Measurements from ENCODE around the gene DNASE1L1.

DNASE1L1 gene

DNA sequence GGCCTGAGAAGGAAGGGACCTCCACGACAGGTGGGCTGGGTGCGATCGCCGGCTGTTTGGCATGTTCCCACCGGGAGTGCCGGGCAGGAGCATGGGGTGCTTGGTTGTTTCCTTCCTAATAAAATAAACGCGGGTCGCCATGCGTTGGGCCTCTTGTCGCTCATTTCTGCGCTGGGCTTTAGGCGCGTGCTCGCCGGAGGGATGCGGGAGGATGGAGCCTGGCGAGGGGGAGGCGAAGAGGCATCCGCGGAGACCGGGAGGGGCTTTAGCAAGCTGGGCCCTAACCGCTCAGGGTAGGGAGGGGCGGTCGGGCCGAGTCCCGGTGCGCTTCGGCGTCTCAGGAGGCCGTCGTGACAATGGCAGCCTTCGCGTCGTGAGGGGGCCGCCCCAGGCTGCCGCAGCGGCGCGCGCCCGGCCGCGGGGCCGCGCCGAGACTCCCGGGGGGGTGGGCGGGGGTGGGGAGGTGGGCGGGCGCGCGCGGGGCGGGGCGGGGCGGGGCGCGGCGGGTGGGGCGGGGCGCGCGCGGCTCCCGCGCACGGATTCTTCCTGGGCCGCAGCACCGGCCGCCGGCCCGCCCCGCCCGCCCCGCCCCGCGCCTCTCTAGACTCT lies 27.4 kb upstream of the DNASE1L1 start:
- DNase-seq = peak; percentile 75

DNA sequence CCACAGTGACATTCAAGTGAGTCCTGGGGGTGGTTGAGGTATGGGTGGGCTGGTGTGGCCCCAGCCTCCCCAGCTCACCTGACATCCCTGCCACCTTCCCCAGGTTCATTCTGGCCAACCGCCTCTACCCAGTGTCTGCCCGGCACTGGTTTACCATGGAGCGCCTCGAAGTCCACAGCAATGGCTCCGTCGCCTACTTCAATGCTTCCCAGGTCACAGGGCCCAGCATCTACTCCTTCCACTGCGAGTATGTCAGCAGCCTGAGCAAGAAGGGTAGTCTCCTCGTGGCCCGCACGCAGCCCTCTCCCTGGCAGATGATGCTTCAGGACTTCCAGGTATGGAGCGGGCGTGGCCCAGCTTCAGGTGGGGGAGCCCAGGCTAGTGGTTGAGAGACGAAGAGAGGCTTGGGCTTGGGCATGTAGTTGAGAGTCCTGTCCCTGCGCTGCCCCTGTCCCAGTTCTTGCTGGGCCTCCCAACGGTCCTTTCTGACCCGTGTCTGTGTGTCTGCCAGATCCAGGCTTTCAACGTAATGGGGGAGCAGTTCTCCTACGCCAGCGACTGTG lies 26.2 kb upstream of the DNASE1L1 start:
- no peak for DNase-seq

DNA sequence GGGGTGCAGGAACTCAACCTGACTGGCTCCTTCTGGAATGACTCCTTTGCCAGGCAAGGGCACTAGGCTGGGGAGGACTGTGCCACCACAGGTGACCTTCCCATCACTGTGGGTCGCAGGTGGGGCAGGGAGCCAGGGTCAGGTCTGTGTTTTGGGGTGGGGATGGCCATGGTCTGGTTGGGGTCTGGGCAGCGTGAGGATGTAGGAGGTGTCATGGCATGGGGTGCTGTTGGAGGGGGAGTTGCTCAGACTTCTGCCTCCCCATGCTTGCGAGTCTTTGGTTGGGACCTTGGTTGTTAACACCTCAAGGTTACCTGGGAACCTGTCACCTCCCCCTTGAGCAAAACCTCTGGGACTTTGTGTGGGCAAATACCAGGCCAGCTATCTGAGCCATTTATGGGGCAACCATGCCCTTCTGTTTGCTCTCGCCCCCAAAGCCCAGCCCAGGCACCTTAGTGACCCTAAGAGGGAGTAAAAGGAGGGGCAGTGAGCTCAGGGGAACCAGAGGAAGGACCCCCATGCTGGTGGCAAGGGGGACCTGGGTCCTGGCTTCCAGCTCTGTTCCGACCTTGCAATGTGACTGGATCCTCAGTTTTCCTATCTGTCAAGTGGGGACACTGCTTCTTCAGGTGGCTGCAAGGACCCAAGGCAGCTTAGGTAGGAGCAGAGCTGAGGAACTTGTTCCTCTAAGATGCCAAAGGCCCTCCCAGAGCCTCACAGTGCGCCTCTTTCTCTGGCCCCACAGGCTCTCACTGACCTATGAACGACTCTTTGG lies 25.5 kb upstream of the DNASE1L1 start:
- DNase-seq = no peak

- no peak for DNase-seq
Observed at GRCh38 chrX:154433605-154434004, 24.6 kb upstream of the DNASE1L1 start.

DNA sequence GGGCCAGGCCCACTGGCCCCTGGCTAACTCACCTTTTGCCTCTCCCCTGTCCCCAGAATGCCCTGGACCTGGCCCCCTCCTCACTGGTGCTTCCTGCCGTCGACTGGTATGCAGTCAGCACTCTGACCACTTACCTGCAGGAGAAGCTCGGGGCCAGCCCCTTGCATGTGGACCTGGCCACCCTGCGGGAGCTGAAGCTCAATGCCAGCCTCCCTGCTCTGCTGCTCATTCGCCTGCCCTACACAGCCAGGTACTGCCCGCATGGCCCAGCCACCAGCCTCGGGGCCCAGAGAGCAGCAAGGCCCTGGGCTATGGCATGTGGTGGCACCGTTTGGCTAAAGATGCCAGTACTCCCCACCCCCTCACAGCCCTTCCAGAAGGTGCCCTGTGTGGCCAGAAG lies 23.2 kb upstream of the DNASE1L1 start:
- DNase-seq = no peak

- no peak for DNase-seq
Observed at GRCh38 chrX:154431341-154431740, 22.3 kb upstream of the DNASE1L1 start.

DNA sequence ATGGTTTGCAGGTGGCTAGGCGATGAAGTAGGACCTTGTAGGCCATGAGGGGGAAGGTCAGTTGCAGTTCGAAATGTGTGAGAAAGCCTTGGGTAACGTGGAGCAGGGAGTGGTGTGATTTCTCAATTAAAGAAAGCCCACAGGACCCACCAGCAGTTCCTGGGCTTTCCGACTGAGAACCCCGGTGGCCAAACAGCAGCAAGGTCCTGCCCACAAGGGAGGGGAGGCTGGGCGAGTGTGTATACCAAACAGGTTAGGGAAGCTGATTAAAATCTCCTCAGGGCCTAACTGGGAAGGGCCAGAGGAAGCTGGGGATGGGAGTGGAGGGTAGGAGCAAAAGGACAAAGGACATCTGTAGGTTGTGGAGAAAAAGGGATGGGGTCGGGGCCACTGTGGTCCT lies 21.9 kb upstream of the DNASE1L1 start:
- no peak for DNase-seq

- no peak for DNase-seq
Observed at GRCh38 chrX:154430479-154430878, 21.4 kb upstream of the DNASE1L1 start.

DNA sequence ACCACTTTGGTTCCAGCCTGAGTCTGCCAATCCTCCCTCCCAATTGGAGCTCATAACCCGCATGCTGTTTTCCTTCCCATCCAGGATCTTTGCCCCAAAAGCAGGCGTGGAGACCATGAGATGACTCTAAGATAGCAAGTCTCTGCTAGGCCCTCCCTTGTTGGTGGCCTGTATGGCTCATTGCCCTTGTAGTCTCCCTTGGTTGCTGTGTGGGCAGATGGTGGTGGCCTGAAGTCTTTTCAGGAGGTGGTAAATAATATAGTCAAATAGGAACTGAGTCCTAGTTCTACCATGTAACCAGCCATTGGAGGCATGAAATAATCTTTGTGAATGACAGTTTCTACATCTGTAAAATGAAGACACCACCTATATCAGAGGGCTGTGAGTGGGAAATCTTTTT lies 20.7 kb upstream of the DNASE1L1 start:
- DNase-seq = no peak

- DNase-seq = peak; percentile 90
Observed at GRCh38 chrX:154428176-154429171, 19.4 kb upstream of the DNASE1L1 start, which contains the start of gene ATP6AP1. Gene ATP6AP1 (plus strand): TSS chrX:154428677. CDS start chrX:154428693, 16 bp downstream.

DNA sequence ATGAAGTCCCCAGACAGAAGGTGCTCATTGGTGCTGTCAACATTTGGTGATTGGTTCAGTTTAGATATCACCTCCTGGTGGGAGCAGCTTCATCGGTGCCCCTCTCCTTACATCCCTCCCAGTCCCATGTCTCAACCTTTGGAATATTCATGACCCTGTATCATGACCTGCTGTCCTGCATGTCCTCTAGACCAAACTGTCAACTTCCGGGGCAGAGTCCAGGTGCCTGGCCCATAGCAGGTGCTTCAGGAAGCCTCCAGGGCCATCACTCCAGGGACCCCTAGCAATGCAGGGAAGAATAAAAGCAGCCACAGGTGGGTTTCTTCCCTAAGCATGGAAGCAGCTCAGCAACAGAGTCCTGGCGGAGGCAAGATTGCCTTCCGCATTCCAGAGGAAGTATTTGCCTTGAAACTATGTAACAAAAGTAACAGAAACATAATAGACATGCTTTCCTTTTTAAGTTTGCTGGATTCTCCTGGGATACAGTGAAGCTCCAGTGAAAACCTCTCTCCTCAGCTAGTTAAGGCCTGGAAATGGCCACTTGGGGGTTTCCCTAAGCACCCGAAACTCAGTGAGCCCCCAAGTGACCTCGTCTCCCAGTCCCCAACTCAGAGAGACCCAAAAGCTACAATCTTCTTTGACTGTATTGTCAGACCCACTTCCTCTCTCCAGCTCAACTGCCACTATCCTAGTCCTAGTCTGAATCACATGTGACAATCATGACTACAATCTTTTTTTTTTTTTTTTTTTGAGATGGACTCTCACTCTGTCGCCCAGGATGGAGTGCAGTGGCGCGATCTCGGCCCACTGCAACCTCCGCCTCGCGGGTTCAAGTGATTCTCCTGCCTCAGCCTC lies 18.1 kb upstream of the DNASE1L1 start:
- DNase-seq = no peak

- DNase-seq = no peak
Observed at GRCh38 chrX:154420402-154420756, 11.3 kb upstream of the DNASE1L1 start.

GRCh38 chrX:154419688-154420401 lies 10.8 kb upstream of the DNASE1L1 start:
- DNase-seq = no peak

GRCh38 chrX:154419189-154419588 lies 10.1 kb upstream of the DNASE1L1 start:
- DNase-seq = no peak

DNA sequence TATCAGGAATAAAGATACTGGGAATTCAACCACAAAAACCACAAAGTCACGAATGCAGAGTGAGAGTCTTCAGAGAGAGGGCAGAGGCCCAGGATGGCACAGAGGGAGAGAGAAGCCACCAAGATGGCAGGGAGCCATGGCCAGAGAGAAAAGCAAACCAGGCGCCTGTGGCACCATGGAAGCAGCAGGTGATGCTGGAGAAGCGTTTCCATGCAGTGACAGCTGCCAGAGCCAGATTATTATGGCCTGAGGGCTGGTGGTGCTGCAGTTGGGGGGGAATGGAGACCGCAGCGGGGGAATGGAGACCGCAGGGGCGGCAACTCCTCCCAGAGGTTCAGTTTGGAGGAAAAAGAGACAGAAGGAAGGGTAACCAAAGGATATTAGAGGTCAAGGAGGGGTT lies 8.1 kb upstream of the DNASE1L1 start:
- no peak for DNase-seq

DNA sequence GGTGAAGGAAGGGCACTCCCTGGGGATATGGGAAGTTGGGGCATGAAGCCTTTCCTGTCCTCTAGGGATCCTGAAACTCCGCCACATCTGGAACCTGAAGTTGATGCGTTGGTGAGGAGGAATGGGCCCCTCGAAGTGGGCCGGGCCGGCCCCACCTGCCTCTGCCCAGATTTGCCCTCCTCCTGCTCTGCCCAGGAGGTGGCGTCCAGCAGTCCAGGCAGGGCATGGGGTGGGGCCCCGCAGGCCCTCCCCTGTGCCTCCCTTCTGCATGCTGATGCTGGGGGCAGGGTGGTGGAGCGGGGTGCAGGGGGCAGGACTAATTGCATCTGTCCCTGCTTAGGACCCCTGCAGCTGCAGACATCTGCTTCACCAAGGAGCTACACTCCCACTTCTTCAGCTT lies 4.1 kb upstream of the DNASE1L1 start:
- DNase-seq = no peak

DNA sequence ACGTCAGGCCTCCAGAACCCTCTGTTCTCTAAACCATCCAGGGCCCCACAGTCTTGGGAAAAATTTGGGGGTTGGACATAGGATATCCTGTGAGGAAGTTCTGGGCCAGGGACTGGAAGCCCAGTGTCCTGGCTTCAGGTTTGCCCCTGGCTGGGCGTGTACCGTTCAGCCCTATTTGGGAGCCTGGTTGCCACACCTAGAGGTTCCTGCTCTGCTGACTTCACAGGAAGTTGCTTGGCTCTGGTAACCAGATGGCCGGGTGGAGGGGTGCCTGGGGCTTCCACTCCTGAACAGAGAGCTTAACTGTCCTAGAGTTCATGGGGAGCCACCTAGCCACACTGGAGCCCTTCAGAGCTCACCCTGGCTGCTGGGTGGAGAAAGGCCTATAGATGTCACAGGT lies 3.4 kb upstream of the DNASE1L1 start:
- DNase-seq = peak; percentile 52

GRCh38 chrX:154411981-154412340 lies 2.9 kb upstream of the DNASE1L1 start:
- peak; percentile 64 for DNase-seq

DNA sequence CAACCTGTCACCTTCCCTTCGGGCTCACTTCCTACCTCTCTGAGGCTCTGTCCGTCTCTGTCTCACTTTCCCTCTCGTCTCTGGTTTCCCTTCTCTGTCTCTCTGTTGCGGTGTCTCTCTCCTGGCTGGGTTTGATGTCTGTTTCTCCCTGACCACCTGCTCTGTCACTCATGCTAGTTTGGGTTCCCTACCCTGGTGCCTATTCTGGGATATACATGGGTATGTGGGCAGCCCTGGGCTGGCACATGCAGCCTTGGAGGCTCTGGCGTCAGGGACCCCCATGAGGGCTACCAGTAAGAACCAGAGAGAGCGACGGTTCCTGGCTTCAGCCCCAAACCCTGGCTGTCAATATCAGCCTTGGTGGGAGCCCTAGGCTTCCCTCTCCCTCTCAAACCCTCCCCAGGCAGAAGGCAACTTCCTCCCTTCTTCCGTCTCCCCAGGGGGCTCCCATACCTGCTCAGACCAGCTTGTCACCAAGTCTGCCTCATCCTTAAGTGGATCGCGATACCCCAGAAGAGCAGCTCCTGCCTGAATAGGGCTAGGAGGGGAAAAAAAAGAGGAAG lies 314 bp downstream of the DNASE1L1 start:
- no peak for DNase-seq

DNA sequence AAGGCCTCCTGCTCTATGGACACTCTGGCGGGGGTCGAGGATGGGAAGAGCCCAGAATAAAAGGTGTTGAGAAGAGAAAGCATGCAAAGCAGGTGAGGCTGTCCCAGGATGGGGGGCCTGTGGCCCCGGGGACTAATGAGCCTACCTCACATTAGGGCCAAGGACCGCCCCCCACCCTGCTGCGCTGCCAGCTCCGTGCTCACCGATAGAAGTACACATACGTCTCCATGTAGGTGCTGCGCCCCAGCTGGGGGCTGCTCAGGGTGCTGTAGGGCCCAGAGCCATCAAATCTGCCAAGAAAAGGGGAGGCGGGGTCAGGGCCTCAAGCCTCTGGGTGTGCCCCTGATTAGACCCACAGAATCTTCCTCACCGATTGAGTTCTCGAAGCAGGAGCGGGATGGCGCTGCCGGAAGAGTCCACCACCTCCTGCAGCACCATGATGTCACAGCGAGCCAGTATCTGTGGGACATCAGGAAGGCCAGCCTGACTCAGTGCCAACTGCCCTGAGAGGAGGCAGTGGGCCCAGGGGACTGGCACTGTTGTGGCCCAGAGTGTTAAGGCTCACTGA lies 4.3 kb downstream of the DNASE1L1 start:
- DNase-seq = no peak

DNA sequence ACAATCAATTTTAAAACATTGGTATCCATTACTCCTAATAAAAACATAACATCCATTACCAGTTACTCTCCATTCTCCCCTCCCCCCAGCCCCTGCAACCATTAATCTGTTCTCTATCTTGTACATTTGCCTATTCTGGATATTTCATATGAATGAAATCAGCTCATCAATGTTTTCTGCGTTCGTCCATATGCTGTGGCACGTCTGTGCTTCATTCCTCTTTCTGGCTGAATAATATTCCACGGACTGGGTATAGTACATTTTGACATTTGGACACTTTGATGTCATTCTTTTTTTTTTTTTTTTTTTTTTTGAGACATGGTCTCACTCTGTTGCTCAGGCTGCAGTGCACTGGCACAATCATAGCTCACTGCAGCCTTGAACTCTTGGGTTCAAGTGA lies 5.2 kb downstream of the DNASE1L1 start:
- DNase-seq = no peak

All from CD4-positive, alpha-beta T cell treated with Interleukin-12 subunit alpha and Interleukin-12 subunit beta, for 1 hour (primary cell).